Occipital lobe (tissue), 2 donors: Measurements from ENCODE around the gene STIP1. TPM values are rescaled to one million over a fixed set of nuclear protein-coding genes. Genes with fewer than 3 reads are reported as not detected.
A peak's percentile ranks its signal among the peaks of the same experiment; 100 is the strongest.

ENCODE experiments used
- DNase-seq: peaks from one replicate; lab custom pipeline; 2025; lab: John Stamatoyannopoulos, UW
- total RNA-seq: library from RNA; depleted of rRNA; stranded (reverse); fragments of >200 nt; gene quantifications from one replicate; pipeline ENCODE4 v1.2.3, GENCODE V29; 2014

Gene STIP1
- total RNA-seq, 1 donor from 2014 or later = 69.4 TPM

- DNase-seq = no peak
These were observed 12.5 kb downstream of the STIP1 start for GRCh38 chr11:64198511-64198910.

GRCh38 chr11:64201543-64201942, 15.6 kb downstream of the STIP1 start:
- DNase-seq = no peak

GRCh38 chr11:64202992-64203391, 17.0 kb downstream of the STIP1 start:
- DNase-seq = no peak

GRCh38 chr11:64203421-64204079, 17.6 kb downstream of the STIP1 start:
- no peak for DNase-seq

GRCh38 chr11:64204080-64204440, 18.1 kb downstream of the STIP1 start:
- DNase-seq = no peak

GRCh38 chr11:64204464-64204989, 18.6 kb downstream of the STIP1 start:
- DNase-seq = peak; percentile 66

- DNase-seq = no peak
These were observed 20.7 kb downstream of the STIP1 start, which contains the start of gene FERMT3 for GRCh38 chr11:64206457-64207255. TSS of gene FERMT3 (plus strand) at chr11:64206721. CDS start at chr11:64207365, 644 bp downstream.

GRCh38 chr11:64207256-64208085, 21.5 kb downstream of the STIP1 start:
- DNase-seq = no peak

- no peak for DNase-seq
These were observed 22.3 kb downstream of the STIP1 start for GRCh38 chr11:64208086-64208795.

- no peak for DNase-seq
These were observed 23.0 kb downstream of the STIP1 start for GRCh38 chr11:64208796-64209562.

- no peak for DNase-seq
These were observed 23.5 kb downstream of the STIP1 start for GRCh38 chr11:64209563-64209843.

- DNase-seq = no peak
These were observed 24.5 kb downstream of the STIP1 start for GRCh38 chr11:64210301-64211020.

GRCh38 chr11:64211181-64211872, 25.4 kb downstream of the STIP1 start:
- no peak for DNase-seq

GRCh38 chr11:64216879-64217278, 30.9 kb downstream of the STIP1 start:
- DNase-seq = no peak

GRCh38 chr11:64218628-64219353, 32.8 kb downstream of the STIP1 start:
- DNase-seq = no peak

GRCh38 chr11:64219354-64219684, 33.3 kb downstream of the STIP1 start:
- DNase-seq = no peak

- no peak for DNase-seq
These were observed 33.8 kb downstream of the STIP1 start for GRCh38 chr11:64219755-64220154.

GRCh38 chr11:64220271-64220670, 34.3 kb downstream of the STIP1 start:
- DNase-seq = no peak

- no peak for DNase-seq
These were observed 34.8 kb downstream of the STIP1 start for GRCh38 chr11:64220798-64221197.
